B cell (primary cell): Measurements from ENCODE around the gene HYDIN.
"Not testable (repeated sequence)": the region's sequence is repeated elsewhere in the genome, so short reads cannot be mapped to it uniquely, and the experiment has no call there.

Source experiments
- CTCF ChIP-seq: fragments of 200-600 bp; IDR thresholded peaks from one replicate; pipeline ENCODE4 v1.8.0; 2022; ENCODE audit warnings: antibody characterized with exemption, mild to moderate bottlenecking
- EZH2 ChIP-seq: IDR thresholded peaks from 2 replicates; pipeline ENCODE4 v1.6.1; 2012; ENCODE audit warnings: borderline replicate concordance, low read depth, mild to moderate bottlenecking, moderate library complexity, low read length; ENCODE audit not compliant: insufficient read depth, poor library complexity, severe bottlenecking

GRCh38 chr16:71021961-71022537 is 208.5 kb downstream of the HYDIN start:
- not testable (repeated sequence) for TF ChIP-seq CTCF, EZH2
